ENCODE measurements around the gene DNAJB8.

DNAJB8 gene

GRCh38 chr3:128479558-128480086, 12.9 kb upstream of the DNAJB8 start:
- TF ChIP-seq MAX (IDR thresholded peaks at IDR 0.05; ENCODE audit: low read depth, low read length) (no peak), POLR2A (IDR thresholded peaks at IDR 0.05; ENCODE audit: extremely low read depth, insufficient read length) (no peak), CTCF (IDR thresholded peaks at IDR 0.05; ENCODE audit: low read depth, low read length) (no peak), MYC (IDR thresholded peaks at IDR 0.05; ENCODE audit: low read depth, low read length) (no peak)
- DNase-seq (ENCODE audit: low read depth) = no peak
- H3K4me3 ChIP-seq (ENCODE audit: low read depth, low read length) = no peak overlapping the region

GRCh38 chr3:128478576-128479506, 12.2 kb upstream of the DNAJB8 start:
- no peak overlapping the region for H3K4me3 ChIP-seq (ENCODE audit: low read depth, low read length)
- TF ChIP-seq MAX (IDR thresholded peaks at IDR 0.05; ENCODE audit: low read depth, low read length) (no peak), MYC (IDR thresholded peaks at IDR 0.05; ENCODE audit: low read depth, low read length) (no peak), POLR2A (IDR thresholded peaks at IDR 0.05; ENCODE audit: extremely low read depth, insufficient read length) (no peak), CTCF (IDR thresholded peaks at IDR 0.05; ENCODE audit: low read depth, low read length) (no peak)
- no peak for DNase-seq (ENCODE audit: low read depth)

GRCh38 chr3:128476659-128477058, 10.0 kb upstream of the DNAJB8 start:
- H3K4me3 ChIP-seq (ENCODE audit: low read depth, low read length) = no peak overlapping the region
- no peak for DNase-seq (ENCODE audit: low read depth)
- TF ChIP-seq CTCF (IDR thresholded peaks at IDR 0.05; ENCODE audit: low read depth, low read length) (no peak), POLR2A (IDR thresholded peaks at IDR 0.05; ENCODE audit: extremely low read depth, insufficient read length) (no peak), MAX (IDR thresholded peaks at IDR 0.05; ENCODE audit: low read depth, low read length) (no peak), MYC (IDR thresholded peaks at IDR 0.05; ENCODE audit: low read depth, low read length) (no peak)

GRCh38 chr3:128475355-128475754, 8.7 kb upstream of the DNAJB8 start:
- H3K4me3 ChIP-seq (ENCODE audit: low read depth, low read length) = no peak overlapping the region
- TF ChIP-seq POLR2A (IDR thresholded peaks at IDR 0.05; ENCODE audit: extremely low read depth, insufficient read length) (no peak), CTCF (IDR thresholded peaks at IDR 0.05; ENCODE audit: low read depth, low read length) (no peak), MAX (IDR thresholded peaks at IDR 0.05; ENCODE audit: low read depth, low read length) (no peak), MYC (IDR thresholded peaks at IDR 0.05; ENCODE audit: low read depth, low read length) (no peak)
- no peak for DNase-seq (ENCODE audit: low read depth)

GRCh38 chr3:128473737-128474136, 7.0 kb upstream of the DNAJB8 start:
- H3K4me3 ChIP-seq (ENCODE audit: low read depth, low read length) = no peak overlapping the region
- TF ChIP-seq POLR2A (IDR thresholded peaks at IDR 0.05; ENCODE audit: extremely low read depth, insufficient read length) = no peak
- TF ChIP-seq MYC (IDR thresholded peaks at IDR 0.05; ENCODE audit: low read depth, low read length) = no peak
- TF ChIP-seq MAX (IDR thresholded peaks at IDR 0.05; ENCODE audit: low read depth, low read length) = no peak
- TF ChIP-seq CTCF (IDR thresholded peaks at IDR 0.05; ENCODE audit: low read depth, low read length) = no peak
- no peak for DNase-seq (ENCODE audit: low read depth)

Measured in NB4 (cell line).